Endometrial microvascular endothelial cells (primary cell): ENCODE results near the gene ARVCF. TPM values are rescaled to one million over a fixed set of nuclear protein-coding genes. Genes with fewer than 3 reads are reported as not detected.
"Not testable (repeated sequence)": the region's sequence is repeated elsewhere in the genome, so short reads cannot be mapped to it uniquely, and the experiment has no call there.

Experiments used
- in situ Hi-C: cut with HindIII; loops from 2 replicates; pipeline ENCODE4 v1.10.0; 2017; ENCODE audit warnings: low sequenced_read_pairs, low pct_unique_long_range_greater_than_20kb; ENCODE audit errors: inconsistent ontology term
- total RNA-seq: library from RNA; depleted of rRNA; stranded (reverse); fragments of >200 nt; gene quantifications from one replicate; pipeline ENCODE4 v1.2.3, GENCODE V29; 2015; ENCODE audit errors: inconsistent ontology term

ARVCF gene
- total RNA-seq, 1 donor from 2014 or later = 60.4 TPM

GRCh38 chr22:19937616-19938473, 78.8 kb downstream of the ARVCF start:
- in situ Hi-C loops = no loop called here

DNA sequence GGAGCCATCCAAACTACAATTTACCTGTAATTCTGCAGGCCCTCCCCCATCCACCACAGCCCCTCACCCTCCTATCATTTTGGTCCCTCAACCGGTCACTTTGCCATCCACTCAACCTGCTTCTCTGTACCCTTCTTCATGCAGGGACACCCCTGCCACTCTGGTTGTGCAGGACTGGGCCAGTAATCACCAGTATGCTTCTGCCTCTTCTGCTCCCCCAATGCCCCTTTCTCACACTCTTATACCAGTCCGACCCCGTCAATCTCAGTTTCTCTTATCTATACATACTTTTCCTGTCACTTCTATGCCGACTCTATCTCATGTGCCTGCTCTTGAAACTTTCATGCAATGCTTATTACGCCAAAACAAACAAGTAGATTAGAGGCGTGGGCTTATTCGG, 80.1 kb downstream of the ARVCF start:
- in situ Hi-C loops = no loop called here

DNA sequence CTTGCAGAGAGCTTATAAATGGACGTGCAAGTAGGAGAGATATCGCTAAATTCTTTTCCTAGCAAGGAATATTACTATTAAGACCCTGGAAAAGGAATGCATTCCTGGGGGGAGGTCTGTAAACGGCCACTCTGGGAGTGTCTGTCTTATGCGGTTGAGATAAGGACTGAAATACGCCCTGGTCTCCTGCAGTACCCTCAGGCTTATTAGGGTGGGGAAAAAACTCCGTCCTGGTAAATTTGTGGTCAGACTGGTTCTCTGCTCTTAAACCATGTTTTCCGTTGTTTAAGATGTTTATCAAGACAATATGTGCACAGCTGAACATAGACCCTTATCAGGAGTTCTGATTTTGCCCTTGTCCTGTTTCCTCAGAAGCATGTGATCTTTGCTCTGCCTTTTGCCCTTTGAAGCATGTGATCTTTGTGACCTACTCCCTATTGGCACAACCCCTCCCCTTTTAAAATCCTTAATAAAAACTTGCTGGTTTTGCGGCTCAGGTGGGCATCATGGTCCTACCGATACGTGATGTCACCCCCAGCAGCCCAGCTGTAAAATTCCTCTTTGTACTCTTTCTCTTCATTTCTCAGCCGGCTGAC, 81.4 kb downstream of the ARVCF start:
- in situ Hi-C loops = not testable (repeated sequence)

GRCh38 chr22:19933341-19934241, 83.0 kb downstream of the ARVCF start:
- in situ Hi-C loops = no loop called here

GRCh38 chr22:19932367-19933206, 84.0 kb downstream of the ARVCF start:
- in situ Hi-C loops = no loop called here

GRCh38 chr22:19931514-19931913, 85.1 kb downstream of the ARVCF start:
- in situ Hi-C loops = no loop called here

- in situ Hi-C loops = no loop called here
Measured at GRCh38 chr22:19930551-19931486, 85.8 kb downstream of the ARVCF start.

GRCh38 chr22:19929586-19930550, 86.8 kb downstream of the ARVCF start:
- in situ Hi-C loops = no loop called here

GRCh38 chr22:19928207-19928606, 88.4 kb downstream of the ARVCF start:
- in situ Hi-C loops = no loop called here

GRCh38 chr22:19927696-19928095, 88.9 kb downstream of the ARVCF start:
- in situ Hi-C loops = no loop called here

DNA sequence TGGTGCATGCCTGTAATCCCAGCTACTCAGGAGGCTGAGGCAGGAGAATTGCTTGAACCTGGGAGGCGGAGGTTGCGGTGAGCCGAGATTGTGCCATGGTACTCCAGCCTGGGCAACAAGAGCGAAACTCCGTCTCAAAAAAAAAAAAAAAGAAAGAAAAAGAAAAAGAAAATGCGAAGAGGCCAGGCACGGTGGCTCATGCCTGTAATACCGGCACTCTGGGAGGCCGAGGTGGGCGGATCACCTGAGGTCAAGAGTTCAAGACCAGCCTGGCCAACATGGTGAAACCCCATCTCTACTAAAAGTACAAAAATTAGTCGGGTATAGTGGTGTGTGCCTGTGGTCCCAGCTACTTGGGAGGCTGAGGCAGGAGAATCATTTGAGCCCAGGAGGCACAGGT, 90.6 kb downstream of the ARVCF start:
- in situ Hi-C loops = not testable (repeated sequence)

DNA sequence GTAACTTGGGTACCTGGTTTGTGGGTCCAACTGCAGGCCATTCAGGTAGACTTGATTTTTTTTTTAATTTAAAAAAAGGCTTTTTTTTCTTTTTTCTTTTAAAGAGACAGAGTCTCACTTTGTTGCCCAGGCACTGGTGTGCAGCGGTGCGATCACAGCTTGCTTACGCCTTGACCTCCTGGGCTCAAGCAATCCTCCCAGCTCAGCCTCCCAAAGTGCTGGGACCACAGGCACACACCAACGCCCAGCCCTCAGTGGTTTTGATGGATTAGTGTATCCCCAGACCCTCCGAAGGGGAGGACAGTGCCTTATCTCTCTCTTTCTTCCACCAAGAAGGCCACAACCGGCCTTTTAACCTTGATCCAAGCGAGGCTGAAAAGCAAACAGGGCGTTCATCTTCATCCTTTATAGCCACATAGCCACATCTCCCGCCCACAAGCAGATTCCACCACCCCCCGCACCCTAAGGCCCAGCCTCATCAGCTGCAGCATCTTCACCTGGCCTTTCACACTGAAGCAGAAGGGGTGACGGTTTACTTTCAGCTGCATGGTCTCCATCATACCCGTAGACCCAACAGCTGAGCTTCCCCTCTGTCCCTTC, 92.6 kb downstream of the ARVCF start:
- in situ Hi-C loops = no loop called here

GRCh38 chr22:19921544-19922081, 95.0 kb downstream of the ARVCF start:
- in situ Hi-C loops = no loop called here
